ENCODE measurements around the gene TATDN3.
"Not testable (repeated sequence)": the region's sequence is repeated elsewhere in the genome, so short reads cannot be mapped to it uniquely, and the experiment has no call there.

The TATDN3 gene

DNA sequence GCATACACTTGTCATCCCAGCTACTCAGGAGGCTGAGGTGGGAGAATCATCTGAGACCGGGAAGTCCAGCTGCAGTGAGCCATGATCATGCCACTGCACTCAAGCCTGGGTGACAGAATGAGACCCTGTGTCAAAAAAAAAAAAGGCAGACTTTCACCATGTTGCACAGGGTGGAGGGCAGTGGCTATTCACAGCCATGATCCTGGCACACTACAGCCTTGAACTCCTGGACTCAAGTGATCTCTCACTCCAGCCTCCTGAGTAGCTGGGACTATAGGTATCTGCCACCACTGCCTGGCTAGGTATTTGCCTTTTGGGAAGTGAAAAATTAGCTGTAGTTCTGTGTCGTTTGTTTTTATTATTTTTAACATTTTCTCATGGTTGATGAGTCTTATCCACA lies 36.7 kb downstream of the TATDN3 start:
- no peak for DNase-seq
- Histone ChIP-seq H3K36me3 (peaks cover 0 to 5% (median 0%) of the 10 kb centered on the region in 3 donors), H3K27me3 (no peaks in the 10 kb centered on the region), H3K4me3 (no peak overlapping the region), H3K9me3 (peaks cover 0 to 10% (median 6%) of the 10 kb centered on the region in 3 donors), H3K27ac (no peak overlapping the region), H3K4me1 (no peaks in the 10 kb centered on the region)
- TF ChIP-seq, protein P1, sequence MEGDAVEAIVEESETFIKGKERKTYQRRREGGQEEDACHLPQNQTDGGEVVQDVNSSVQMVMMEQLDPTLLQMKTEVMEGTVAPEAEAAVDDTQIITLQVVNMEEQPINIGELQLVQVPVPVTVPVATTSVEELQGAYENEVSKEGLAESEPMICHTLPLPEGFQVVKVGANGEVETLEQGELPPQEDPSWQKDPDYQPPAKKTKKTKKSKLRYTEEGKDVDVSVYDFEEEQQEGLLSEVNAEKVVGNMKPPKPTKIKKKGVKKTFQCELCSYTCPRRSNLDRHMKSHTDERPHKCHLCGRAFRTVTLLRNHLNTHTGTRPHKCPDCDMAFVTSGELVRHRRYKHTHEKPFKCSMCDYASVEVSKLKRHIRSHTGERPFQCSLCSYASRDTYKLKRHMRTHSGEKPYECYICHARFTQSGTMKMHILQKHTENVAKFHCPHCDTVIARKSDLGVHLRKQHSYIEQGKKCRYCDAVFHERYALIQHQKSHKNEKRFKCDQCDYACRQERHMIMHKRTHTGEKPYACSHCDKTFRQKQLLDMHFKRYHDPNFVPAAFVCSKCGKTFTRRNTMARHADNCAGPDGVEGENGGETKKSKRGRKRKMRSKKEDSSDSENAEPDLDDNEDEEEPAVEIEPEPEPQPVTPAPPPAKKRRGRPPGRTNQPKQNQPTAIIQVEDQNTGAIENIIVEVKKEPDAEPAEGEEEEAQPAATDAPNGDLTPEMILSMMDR (IDR thresholded peaks at IDR 0.05), result no peak
- intact Hi-C loops (cut with DNase I; ENCODE audit: low total_unique reads), result no loop called here

DNA sequence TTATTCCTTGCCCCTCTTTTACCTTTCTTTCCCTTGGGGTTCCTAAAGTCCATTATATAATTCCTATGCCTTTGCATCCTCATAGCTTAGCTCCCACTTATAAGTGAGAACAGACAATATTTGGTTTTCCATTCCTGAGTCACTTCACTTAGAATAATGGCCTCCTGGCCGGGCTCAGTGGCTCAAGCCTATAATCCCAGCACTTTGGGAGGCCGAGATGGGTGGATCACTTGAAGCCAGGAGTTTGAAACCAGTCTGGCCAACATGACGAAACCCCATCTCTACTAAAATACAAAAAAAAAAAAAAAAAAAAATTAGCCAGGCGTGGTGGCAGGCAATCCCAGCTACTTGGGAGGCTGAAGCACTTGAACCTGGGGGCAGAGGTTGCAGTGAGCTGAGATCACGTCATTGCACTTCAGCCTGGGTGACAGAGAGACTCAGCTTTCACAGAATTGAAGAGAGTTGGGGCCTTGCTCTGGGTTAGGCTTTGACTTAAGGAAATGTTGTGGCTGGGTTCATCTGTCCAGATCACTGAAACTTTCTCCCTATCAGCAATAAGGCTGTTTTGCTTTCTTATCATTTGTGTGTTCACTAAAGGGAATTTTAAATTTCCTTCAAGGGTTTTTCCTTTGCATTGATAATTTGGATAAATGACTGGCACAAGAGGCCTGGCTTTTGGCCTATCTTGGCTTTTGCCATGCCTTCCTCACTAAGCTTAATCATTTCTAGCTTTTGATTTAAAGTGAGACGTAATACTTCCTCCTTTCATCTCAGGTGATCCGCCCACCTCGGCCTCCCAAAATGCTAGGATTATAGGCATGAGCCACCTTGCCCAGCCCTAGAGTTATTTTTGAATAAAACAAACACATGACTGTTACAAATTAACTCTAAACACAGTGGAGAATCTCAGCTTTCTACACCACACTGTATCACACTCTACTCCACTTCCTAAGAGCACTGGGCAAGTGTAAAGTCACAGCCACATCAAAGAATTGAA lies 41.8 kb downstream of the TATDN3 start:
- H3K4me1 ChIP-seq; intact Hi-C loops (cut with DNase I; ENCODE audit: low total_unique reads); H3K9me3 ChIP-seq; H3K27ac ChIP-seq; H3K4me3 ChIP-seq; DNase-seq; H3K27me3 ChIP-seq; H3K36me3 ChIP-seq: not testable (repeated sequence)

DNA sequence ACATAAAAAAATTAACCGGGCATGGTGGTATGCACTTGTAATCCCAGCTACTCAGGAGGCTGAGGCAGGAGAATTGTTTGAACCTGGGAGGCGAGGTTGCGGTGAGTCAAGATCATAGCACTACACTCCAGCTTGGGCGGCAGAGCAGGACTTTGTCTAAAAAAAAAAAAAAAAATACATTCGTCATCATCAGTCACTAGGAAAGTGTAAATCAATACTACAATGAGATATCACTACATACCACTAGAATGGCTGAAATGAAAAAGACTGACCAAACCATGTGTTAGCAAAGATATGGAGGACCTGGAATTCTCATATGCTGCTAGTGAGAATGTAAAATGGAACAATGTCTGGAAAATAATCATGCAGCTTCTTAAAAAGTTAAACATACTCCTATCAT lies 46.5 kb downstream of the TATDN3 start:
- intact Hi-C loops (cut with DNase I; ENCODE audit: low total_unique reads), result no loop called here
- Histone ChIP-seq H3K27ac (no peak overlapping the region), H3K9me3 (no peaks in the 10 kb centered on the region), H3K4me3 (no peak overlapping the region), H3K4me1 (no peaks in the 10 kb centered on the region), H3K36me3 (no peaks in the 10 kb centered on the region), H3K27me3 (no peaks in the 10 kb centered on the region)
- TF ChIP-seq, protein P1 (IDR thresholded peaks at IDR 0.05), result no peak
- DNase-seq, result no peak

DNA sequence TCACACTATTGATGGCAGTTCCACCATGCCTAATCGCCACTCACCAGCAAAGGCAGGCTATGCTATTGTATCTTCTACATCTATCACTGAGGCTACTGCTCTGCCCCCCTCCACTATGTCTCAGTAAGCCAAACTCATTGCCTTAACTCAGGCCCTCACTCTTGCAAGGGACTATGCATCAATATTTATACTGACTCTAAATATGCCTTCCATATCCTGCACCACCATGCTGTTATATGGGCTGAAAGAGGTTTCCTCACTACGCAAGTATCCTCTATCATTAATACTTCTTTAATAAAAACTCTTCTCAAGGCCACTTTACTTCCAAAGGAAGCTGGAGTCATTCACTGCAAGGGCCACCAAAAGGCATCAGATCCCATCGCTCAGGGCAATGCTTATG lies 52.8 kb downstream of the TATDN3 start:
- H3K9me3 ChIP-seq; H3K27ac ChIP-seq; H3K4me3 ChIP-seq; DNase-seq; intact Hi-C loops (cut with DNase I; ENCODE audit: low total_unique reads); H3K36me3 ChIP-seq; H3K4me1 ChIP-seq; H3K27me3 ChIP-seq: not testable (repeated sequence)

DNA sequence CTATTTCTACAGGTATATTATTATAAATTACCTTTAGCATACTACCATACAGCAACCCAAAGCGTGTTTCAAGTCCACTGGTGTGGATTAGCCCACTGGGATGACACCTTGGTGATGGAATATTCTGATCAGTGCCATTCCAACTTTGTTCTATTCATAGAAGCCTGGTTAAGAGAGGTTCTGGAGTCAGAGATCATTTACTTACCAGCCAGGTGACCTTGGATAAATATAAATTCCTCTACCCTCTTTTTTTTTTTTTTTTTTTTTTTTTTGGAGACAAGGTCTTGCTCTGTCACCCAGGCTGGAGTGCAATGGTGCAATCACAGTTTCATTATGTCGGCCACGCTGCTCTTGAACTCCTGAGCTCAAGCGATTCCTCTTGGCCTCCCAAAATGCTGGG lies 55.9 kb downstream of the TATDN3 start, which contains the start of gene SPATA45:
SPATA45 (minus strand) TSS at position 101 of the 400 bp plus-strand sequence. CDS start 11,500 bp downstream, outside the sequence.
- Histone ChIP-seq H3K9me3 (peaks cover 0 to 4% (median 0%) of the 10 kb centered on the region in 3 donors), H3K4me1 (no peaks in the 10 kb centered on the region), H3K27ac (no peak within 1 kb of the TSS), H3K36me3 (no peaks in the 10 kb centered on the region), H3K27me3 (no peaks in the 10 kb centered on the region), H3K4me3 (no peak within 1 kb of the TSS)
- no peak for DNase-seq
- TF ChIP-seq, protein P1 (IDR thresholded peaks at IDR 0.05), result no peak
- intact Hi-C loops (cut with DNase I; ENCODE audit: low total_unique reads), result no loop called here

DNA sequence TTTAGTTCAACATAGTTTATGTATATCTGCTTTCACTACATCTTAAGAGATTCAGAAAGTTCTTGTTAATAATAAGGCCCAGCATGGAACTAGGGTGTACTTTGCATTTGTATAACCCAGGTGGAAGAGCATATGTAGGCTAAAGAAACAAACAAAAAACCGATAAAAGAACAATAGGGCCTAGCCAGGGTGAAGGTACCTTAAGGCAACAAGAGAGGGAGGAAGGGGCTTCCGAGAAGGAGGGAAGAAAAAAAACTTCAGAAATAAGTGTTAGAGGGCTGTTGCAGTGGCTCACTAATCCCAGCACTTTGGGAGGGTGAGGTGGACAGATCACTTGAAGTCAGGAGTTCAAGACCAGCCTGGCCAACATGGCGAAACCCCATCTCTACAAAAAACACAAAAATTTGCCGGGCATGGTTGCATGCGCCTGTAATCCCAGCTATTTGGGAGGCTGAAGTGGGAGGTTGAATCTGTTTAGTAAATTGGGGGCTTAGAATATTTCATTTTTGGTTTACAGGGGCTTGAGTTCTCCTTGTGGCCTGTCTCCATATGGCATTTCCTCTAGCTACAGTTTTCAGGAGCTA lies 60.5 kb downstream of the TATDN3 start:
- no peak for DNase-seq
- no peak overlapping the region for H3K4me3 ChIP-seq
- H3K9me3 ChIP-seq, result peaks cover 0 to 4% (median 0%) of the 10 kb centered on the region in 3 donors
- no peaks in the 10 kb centered on the region for H3K36me3 ChIP-seq
- no peak overlapping the region for H3K27ac ChIP-seq
- no peaks in the 10 kb centered on the region for H3K27me3 ChIP-seq
- intact Hi-C loops (cut with DNase I; ENCODE audit: low total_unique reads), result loop anchor here (10.0 kb wide), 2 partner anchors 57 to 163 kb away; partner anchors contain the start of genes ANGEL2, NSL1 and TATDN3
- H3K4me1 ChIP-seq, result peaks cover 0 to 6% (median 4%) of the 10 kb centered on the region in 4 donors
- TF ChIP-seq, protein P1 (IDR thresholded peaks at IDR 0.05), result no peak

Data from tibial artery (tissue), 4 donors.